T47D (cell line): ENCODE data around the gene ERP29.
A peak's percentile ranks its signal among the peaks of the same experiment; 100 is the strongest.
"Not testable (repeated sequence)": the region's sequence is repeated elsewhere in the genome, so short reads cannot be mapped to it uniquely, and the experiment has no call there.

Experiments
- DNase-seq, 2 experiments: peaks; one replicate each; pipeline versions ENCODE4 v3.0.0 to v3.0.0-alpha.2; 2011 to 2012; ENCODE audit warnings: low read depth in 1 of 2, low spot score in 1 of 2
- JUND ChIP-seq: IDR thresholded peaks from 2 replicates; pipeline ENCODE4 v1.6.1; 2012; ENCODE audit warnings: low read depth
- in situ Hi-C: cut with HindIII; loops from 2 replicates; pipeline ENCODE4 v1.10.0; 2016; ENCODE audit warnings: low sequenced_read_pairs, low pct_unique_long_range_greater_than_20kb

The ERP29 gene

DNA sequence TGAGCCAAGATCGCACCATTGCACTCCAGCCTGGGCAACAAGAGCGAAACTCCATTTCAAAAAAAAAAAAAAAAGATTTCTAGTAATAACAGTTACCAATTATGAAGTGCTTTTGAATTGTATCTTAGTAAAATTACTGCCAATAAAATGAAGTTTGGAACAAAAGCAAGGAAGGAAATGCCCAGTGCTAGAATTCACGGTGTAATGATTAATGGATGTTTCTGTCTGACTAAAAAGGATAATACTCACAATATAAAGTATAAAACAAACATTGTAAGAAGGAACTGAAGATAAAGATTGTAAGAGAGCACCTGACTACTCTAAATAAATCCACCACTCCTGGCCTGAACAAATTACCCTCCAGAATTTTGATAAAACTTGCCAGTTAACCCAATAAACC lies 4.3 kb upstream of the ERP29 start:
- DNase-seq: no peak
- in situ Hi-C loops: no loop called here
- TF ChIP-seq JUND: no peak

DNA sequence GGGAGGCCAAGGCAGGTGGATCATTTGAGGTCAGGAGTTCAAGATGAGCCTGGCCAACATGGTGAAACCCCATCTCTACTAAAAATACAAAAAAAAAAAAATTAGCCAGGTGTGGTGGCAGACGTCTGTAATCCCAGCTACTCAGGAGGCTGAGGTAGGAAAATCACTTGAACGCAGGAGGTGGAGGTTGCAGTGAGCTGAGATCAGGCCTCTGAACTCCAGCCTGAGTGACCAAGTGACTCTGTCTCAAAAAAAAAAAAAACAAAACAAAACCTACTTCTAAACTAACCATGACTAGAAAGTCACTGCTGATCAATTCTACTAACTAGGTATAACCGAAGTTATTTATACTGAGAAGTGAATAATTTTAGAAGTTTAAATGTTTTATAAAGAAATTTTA lies 3.6 kb upstream of the ERP29 start:
- DNase-seq, in situ Hi-C loops: not testable (repeated sequence)

DNA sequence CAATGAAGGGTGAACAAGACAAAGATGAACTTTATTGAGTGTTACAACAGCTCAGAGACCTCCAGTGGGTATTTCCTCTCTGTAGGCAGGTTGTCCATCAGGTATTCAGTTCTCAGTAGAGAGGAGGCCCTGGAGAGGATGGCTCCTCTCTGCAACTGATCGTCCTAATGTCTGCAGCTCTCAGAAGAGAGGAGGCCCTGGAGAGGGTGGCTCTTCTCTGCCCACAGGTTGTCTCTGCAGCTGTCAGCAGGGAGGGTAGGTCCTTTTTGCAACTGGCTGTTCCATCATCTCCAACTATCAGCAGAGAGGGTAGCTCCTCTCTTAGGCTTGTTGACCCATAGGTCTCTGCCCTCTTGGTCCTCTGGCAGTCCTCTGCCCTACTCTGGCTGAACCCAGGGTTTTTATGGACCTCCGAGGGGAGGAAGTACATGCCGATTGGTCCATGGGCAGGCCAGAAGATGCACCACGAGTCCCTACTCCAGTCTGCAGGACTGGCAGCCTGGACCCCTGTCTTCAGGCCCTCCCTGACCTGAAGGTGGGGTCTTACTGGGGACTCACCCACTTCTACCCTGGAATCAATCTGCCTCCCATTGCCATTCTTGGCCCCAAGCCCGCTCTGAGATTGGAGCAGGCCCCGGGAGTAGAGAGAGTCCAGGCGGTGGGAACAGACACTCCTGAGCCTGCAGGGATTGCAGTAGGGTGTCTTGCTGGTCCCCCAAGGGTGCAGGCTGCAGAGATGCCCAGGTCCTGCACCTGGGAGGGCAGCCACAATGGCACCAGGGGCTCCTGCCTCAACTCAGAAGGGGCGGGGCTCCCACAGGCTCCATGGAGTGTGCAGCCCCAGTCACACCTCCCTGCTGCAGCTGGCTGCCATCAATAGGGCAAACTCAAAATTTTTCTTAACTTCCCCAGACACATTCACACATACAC lies 2.5 kb upstream of the ERP29 start:
- no peak for TF ChIP-seq JUND
- no peak for DNase-seq
- in situ Hi-C loops: no loop called here

DNA sequence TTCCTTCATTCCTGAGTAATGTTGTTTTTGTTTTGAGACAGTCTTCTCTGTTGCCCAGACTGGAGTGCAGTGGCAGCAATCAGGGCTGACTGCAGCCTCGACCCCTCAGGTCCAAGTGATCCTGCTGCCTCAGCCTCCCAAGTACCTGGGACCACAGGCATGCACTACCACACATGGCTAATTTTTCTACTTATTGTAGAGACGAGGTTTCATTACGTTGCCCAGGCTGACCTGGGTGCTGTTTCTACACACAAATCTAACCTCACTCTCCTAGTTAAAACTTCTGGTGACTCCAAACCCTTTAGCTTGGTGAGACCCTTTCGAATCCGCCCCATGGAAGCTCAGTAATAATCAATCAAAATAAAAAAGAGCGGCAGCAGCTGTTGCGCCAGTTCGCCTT lies 1.5 kb upstream of the ERP29 start:
- no peak for DNase-seq
- no peak for TF ChIP-seq JUND
- in situ Hi-C loops: no loop called here

DNA sequence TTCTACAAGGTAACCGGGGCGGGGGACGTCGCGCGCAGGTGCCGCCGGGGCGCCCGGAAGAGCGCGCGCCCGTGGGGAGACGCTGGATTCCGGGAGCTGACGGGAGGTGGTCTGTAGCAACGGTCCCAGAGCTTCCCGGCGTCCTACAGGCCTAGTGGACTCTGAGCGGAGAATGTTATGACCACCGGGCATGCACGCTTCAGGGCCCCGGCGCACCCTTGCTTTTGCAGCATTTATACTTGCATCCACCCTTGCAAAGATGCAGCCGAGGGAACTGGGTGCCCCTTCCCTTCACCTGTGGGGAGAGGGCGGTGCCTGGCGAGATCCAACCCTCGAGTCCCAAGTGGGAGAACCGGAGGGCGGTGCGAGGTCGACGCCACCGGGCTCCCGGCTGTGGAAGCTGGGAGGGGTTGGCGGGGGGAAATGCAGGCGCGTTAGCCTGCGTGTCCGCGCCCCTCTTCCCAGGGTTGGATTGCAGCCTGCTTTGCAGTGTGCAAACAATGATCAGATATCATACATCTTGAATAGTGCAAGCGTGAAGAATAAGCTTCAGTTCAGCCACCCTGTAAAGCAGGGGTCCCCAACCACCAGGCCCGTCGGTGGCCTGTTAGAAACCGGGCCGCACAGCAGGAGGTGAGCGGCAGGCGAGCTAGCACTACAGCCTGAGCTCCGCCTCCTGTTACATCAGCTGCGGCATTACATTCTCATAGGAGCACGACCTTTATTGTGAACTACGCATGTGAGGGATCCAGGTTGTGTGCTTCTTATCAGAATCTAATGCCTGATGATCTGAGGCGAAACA lies 576 bp downstream of the ERP29 start:
- in situ Hi-C loops: no loop called here
- TF ChIP-seq JUND: no peak
- peak; percentile 55 to 85 for DNase-seq

DNA sequence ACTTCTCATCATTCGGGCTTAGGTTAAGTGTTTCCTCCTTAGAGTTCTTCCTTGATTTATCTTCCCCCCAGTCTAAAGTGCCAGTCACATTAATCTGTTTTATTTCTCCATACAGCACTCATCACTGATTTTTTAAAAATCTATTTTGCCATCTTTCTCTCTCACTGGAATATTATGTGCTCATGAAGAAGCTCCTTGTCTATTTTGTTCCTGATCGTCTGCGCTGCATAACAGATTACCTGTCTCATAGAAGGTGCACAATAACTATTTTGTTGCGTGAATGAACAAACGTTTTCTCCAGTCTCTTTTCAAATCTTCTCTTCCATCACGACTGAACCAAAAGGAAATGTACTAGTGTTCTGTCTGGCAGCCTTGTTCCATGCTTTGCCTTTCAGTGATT lies 2.7 kb downstream of the ERP29 start:
- in situ Hi-C loops: no loop called here
- DNase-seq: no peak

DNA sequence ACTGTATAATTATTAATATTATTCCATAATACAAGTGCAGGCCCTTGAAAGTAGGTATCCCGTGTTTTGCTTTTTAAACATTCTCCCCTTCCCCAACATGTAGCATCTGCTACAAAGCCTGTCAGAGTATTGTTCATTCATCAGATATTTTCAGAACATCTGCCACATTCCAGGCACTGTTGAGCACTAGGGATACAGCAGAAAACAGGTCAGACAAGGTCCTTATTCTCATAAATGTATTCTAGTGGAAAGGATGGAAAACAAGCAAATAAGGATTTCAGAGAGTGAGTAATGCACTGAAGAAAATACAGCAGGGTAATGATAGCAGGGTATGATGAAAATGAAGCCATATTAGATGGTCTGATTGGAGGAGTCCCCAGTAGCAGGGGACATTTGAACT lies 3.8 kb downstream of the ERP29 start:
- in situ Hi-C loops: no loop called here
- DNase-seq: no peak

More for the DNA sequence above, 2.7 kb downstream of the ERP29 start:
- no peak for TF ChIP-seq JUND

DNA sequence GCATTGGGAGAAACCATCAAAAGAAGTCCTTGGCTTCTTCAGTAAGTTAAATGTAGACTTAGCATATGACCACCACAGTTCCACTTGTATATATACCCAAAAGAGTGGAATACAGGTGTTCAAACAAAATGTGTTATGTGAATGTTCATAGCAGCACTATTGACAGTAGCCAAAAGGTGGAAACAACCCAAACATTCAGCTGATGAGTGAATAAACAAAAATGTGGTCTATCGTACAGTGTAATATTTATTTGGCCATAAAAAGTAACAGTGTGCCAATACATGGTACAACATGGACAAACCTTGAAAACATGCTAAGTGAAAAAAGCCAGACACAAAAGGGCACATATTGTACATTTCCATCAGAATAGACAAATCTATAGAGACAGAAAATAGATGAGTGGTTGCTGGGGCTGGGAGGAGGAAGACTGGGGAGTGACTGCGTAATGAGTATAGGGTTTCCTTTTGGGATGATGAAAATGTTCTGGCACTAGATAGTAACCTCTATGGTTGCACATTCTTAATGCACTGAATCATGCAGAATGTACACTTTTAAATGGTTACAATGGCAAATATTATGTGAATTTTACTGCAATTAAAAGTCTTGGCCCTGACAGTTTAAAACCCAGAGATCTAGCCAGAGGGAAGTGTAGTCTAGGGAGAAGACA lies 5.5 kb downstream of the ERP29 start:
- no peak for TF ChIP-seq JUND
- in situ Hi-C loops: no loop called here
- no peak for DNase-seq

More for the DNA sequence above, 3.8 kb downstream of the ERP29 start:
- TF ChIP-seq JUND: no peak

DNA sequence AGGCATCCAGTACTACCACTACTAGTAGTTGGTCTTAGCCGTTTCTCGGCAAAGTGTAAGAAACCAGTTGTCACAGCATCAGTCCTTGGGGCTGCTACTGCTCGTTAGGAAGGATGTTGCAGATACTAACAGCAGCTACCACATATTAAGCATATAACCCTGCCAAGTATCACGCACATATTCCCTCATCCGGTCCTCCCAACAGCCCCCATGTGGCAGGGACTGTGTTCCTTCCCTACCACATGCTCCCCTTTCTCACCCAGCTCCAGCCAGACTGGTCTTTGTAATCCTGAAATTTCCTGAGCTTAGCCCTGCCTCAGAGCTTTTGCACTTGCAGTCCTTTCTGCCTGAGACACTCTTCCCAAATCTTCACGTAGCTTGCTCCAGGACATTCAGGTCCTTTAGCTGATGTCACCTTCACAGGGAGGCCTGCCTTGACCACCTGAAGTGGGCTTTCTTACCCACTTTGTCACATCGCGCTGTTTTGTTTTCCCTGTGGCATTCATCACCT lies 7.8 kb downstream of the ERP29 start:
- DNase-seq: no peak
- in situ Hi-C loops: no loop called here
- no peak for TF ChIP-seq JUND

DNA sequence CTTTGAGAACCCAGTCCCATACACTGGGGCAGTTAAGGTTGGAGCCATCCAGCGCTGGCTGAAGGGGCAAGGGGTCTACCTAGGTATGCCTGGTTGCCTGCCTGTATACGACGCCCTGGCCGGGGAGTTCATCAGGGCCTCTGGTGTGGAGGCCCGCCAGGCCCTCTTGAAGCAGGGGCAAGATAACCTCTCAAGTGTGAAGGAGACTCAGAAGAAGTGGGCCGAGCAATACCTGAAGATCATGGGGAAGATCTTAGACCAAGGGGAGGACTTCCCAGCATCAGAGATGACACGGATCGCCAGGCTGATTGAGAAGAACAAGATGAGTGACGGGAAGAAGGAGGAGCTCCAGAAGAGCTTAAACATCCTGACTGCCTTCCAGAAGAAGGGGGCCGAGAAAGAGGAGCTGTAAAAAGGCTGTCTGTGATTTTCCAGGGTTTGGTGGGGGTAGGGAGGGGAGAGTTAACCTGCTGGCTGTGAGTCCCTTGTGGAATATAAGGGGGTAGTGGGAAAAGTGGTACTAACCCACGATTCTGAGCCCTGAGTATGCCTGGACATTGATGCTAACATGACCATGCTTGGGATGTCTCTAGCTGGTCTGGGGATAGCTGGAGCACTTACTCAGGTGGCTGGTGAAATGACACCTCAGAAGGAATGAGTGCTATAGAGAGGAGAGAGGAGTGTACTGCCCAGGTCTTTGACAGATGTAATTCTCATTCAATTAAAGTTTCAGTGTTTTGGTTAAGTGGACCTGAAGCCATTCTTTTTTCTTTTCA lies 9.2 kb downstream of the ERP29 start:
- no peak for DNase-seq
- no peak for TF ChIP-seq JUND
- in situ Hi-C loops: no loop called here

DNA sequence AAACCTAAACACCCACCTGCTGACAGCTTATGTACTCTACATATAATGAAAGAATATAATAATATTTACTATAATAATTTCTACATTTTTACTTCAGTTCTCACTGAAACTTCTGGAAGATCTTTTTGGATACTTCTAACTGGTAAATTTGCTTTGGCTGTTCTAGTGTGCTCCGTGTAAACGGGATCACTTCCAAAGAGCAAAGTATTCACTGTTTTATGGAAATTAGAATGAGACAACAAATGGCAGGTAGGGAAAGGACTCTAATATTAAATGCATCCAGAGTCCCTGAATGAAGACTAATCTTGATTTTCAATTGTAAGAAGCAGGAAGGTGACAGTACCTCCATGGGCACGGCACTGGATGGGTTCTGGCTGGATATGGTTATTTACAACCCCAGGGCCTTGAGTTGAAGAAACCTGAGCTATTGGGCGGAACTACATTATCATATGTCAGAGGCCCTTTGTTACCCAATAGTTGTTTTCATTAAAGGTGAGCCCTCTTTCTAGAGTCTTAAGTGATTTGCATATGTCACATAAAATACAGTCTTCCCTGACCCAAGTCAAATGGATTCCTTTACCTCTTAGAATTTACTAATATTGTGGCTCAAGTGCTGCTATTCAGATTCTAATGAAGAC lies 10.7 kb downstream of the ERP29 start:
- no peak for DNase-seq

DNA sequence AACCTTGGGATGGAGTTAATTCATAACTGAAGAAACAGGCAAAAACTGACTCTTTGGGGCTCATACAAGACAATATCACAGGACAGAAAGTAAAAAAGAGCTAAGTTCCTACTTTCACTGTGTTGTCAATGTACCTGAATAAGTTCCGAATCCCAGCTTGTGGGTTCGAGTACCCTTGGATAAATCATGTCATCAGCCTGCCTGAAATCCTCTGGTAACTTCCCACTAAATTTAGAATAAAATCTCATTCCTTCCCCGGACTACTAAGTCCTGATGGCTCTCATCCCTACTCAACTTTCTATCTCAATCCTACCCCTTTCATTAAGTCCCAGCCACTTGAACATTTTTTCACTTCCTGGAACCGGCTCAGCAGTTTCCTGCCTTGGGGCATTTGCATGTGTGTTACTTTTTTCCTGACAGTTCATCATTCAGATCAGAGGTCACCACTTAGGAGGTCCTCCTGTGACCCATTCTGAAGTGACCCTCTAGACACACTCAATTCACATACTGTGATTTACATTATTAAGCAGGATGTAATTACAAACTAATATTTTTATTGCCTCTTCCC lies 12.7 kb downstream of the ERP29 start:
- no peak for TF ChIP-seq JUND
- in situ Hi-C loops: no loop called here
- peak in 1 of 2 experiments; percentile 32 for DNase-seq

More for the DNA sequence above, 10.7 kb downstream of the ERP29 start:
- no peak for TF ChIP-seq JUND
- in situ Hi-C loops: no loop called here
